Liver (tissue), 9 donors: Measurements from ENCODE around the gene PTPRC. TPM values are rescaled to one million over a fixed set of nuclear protein-coding genes. Genes with fewer than 3 reads are reported as not detected.

ENCODE experiments used
- DNase-seq: peaks from one replicate; pipeline ENCODE4 v3.0.0-alpha.2; 2017; ENCODE audit warnings: low spot score
- H3K27ac ChIP-seq, 2 donors: one replicate each; pipeline ENCODE4 v1.7.0; 2013; ENCODE audit warnings: inconsistent platforms in 2 of 2, low read length in 2 of 2, control low read depth in 1 of 2, low read depth in 1 of 2, mild to moderate bottlenecking in 1 of 2
- H3K27me3 ChIP-seq, 4 donors: one replicate each; pipeline versions ENCODE4 v1.6.1 to v1.7.0; 2013; ENCODE audit warnings: low read length in 3 of 4, inconsistent platforms in 1 of 4, mild to moderate bottlenecking in 1 of 4, moderate library complexity in 1 of 4; ENCODE audit not compliant: control insufficient read depth in 4 of 4, insufficient read depth in 4 of 4
- H3K36me3 ChIP-seq, 4 donors: one replicate each; pipeline versions ENCODE4 v1.6.1 to v1.7.0; 2013; ENCODE audit warnings: low read length in 3 of 4, mild to moderate bottlenecking in 3 of 4, low read depth in 1 of 4, moderate library complexity in 1 of 4; ENCODE audit not compliant: control insufficient read depth in 4 of 4, insufficient read depth in 3 of 4
- H3K4me1 ChIP-seq, 4 donors: one replicate each; pipeline versions ENCODE4 v1.6.1 to v1.7.0; 2013; ENCODE audit warnings: low read length in 3 of 4, mild to moderate bottlenecking in 3 of 4, moderate library complexity in 1 of 4; ENCODE audit not compliant: control insufficient read depth in 4 of 4, insufficient read depth in 4 of 4
- H3K4me3 ChIP-seq, 3 donors: one replicate each; pipeline versions ENCODE4 v1.6.1 to v1.7.0; 2013; ENCODE audit warnings: low read length in 3 of 3, control low read depth in 1 of 3, low read depth in 1 of 3, mild to moderate bottlenecking in 1 of 3
- H3K9ac ChIP-seq, 2 donors: one replicate each; pipeline ENCODE4 v1.7.0; 2013; ENCODE audit warnings: low read length in 2 of 2, mild to moderate bottlenecking in 2 of 2, moderate library complexity in 2 of 2, control low read depth in 1 of 2, low read depth in 1 of 2
- H3K9me3 ChIP-seq, 4 donors: one replicate each; pipeline versions ENCODE4 v1.6.1 to v1.7.0; 2013; ENCODE audit warnings: low read length in 3 of 4; ENCODE audit not compliant: control insufficient read depth in 4 of 4
- ATF3 ChIP-seq: IDR thresholded peaks from 2 replicates; pipeline ENCODE4 v1.6.1; 2016; ENCODE audit warnings: antibody characterized with exemption
- CTCF ChIP-seq: fragments of 150-350 bp; IDR thresholded peaks from 2 replicates; pipeline ENCODE4 v1.5.1; 2017; ENCODE audit warnings: improper control_type of control experiment, low read depth, low read length; ENCODE audit not compliant: missing input control
- EGR1 ChIP-seq, 2 donors: IDR thresholded peaks; 2 replicates each; pipeline ENCODE4 v1.6.1; 2016 to 2018; ENCODE audit warnings: antibody characterized with exemption in 2 of 2, low read depth in 2 of 2
- FOXA1 ChIP-seq: IDR thresholded peaks from 2 replicates; pipeline ENCODE4 v1.6.1; 2016; ENCODE audit warnings: antibody characterized with exemption
- FOXA2 ChIP-seq: IDR thresholded peaks from 2 replicates; pipeline ENCODE4 v1.6.1; 2016; ENCODE audit warnings: antibody characterized with exemption
- GABPA ChIP-seq, 2 donors: IDR thresholded peaks in 1 of 2; conservative IDR thresholded peaks in 1 of 2; 2 replicates each; pipeline ENCODE4 v1.6.1; 2016; ENCODE audit warnings: antibody characterized with exemption in 2 of 2, mild to moderate bottlenecking in 1 of 2, moderate library complexity in 1 of 2
- HNF4A ChIP-seq, 2 donors: conservative IDR thresholded peaks; 2 replicates each; pipeline ENCODE4 v1.6.1; 2016; ENCODE audit warnings: antibody characterized with exemption in 2 of 2, mild to moderate bottlenecking in 2 of 2
- HNF4G ChIP-seq: IDR thresholded peaks from 2 replicates; pipeline ENCODE4 v1.6.1; 2016; ENCODE audit warnings: antibody characterized with exemption
- JUND ChIP-seq, 2 donors: IDR thresholded peaks; 2 replicates each; pipeline ENCODE4 v1.6.1; 2016; ENCODE audit warnings: antibody characterized with exemption in 2 of 2
- MAX ChIP-seq: IDR thresholded peaks from 2 replicates; pipeline ENCODE4 v1.6.1; 2016; ENCODE audit warnings: antibody characterized with exemption
- NR2F2 ChIP-seq: IDR thresholded peaks from 2 replicates; pipeline ENCODE4 v1.6.1; 2016; ENCODE audit warnings: antibody characterized with exemption
- RAD21 ChIP-seq, 2 donors: IDR thresholded peaks; 2 replicates each; pipeline ENCODE4 v1.6.1; 2016; ENCODE audit warnings: antibody characterized with exemption in 2 of 2, mild to moderate bottlenecking in 2 of 2
- REST ChIP-seq: IDR thresholded peaks from 2 replicates; pipeline ENCODE4 v1.6.1; 2016; ENCODE audit warnings: antibody characterized with exemption, mild to moderate bottlenecking
- RXRA ChIP-seq, 2 donors: IDR thresholded peaks; 2 replicates each; pipeline ENCODE4 v1.6.1; 2017 to 2018; ENCODE audit warnings: antibody characterized with exemption in 2 of 2, mild to moderate bottlenecking in 1 of 2
- SP1 ChIP-seq: IDR thresholded peaks from 2 replicates; pipeline ENCODE4 v1.6.1; 2018; ENCODE audit warnings: antibody characterized with exemption, mild to moderate bottlenecking
- TAF1 ChIP-seq: conservative IDR thresholded peaks from 2 replicates; pipeline ENCODE4 v1.6.1; 2016; ENCODE audit warnings: antibody characterized with exemption, mild to moderate bottlenecking
- YY1 ChIP-seq: IDR thresholded peaks from 2 replicates; pipeline ENCODE4 v1.6.1; 2016; ENCODE audit warnings: antibody characterized with exemption, mild to moderate bottlenecking
- ZBTB33 ChIP-seq: IDR thresholded peaks from 2 replicates; pipeline ENCODE4 v1.6.1; 2016; ENCODE audit warnings: antibody characterized with exemption
- WGBS: extraction: QIAGEN DNeasy Blood & Tissue Kit; methylation state at CpG from one replicate; pipeline ENCODE4 v1.1.7; 2013; 5-methylcytosine and 5-hydroxymethylcytosine counted together
- polyA plus RNA-seq, 2 donors: library from polyadenylated mRNA; stranded (reverse) in 1 of 2; unstranded in 1 of 2; fragments of 200-250 nt in 1 of 2; fragments of >200 nt in 1 of 2; fragmentation: Nextera tagmentation in 1 of 2; extraction: Ambion mirVana in 1 of 2; gene quantifications; one replicate each; pipeline versions ENCODE4 v1.2.1 to v1.2.3, GENCODE V29; 2013 to 2015
- total RNA-seq, 2 donors: library from RNA; depleted of rRNA; stranded (reverse); fragments of >200 nt; gene quantifications; one replicate each; pipeline ENCODE4 v1.2.3, GENCODE V29; 2014
- donor health status: healthy.
- donor health status: healthy.
- donor health status: healthy.
- donor health status: healthy.
- donor health status: healthy.

PTPRC gene
- total and polyA plus RNA-seq, 4 donors, result 5.8 to 34.1 (median 16.2) TPM

- H3K4me1 ChIP-seq, result no peaks in the 10 kb centered on the region
- 90% methylated on average over 1 of the region's 1 CpG for WGBS
- TF ChIP-seq JUND (IDR thresholded peaks at IDR 0.05) (no peak), MAX (no peak)
- H3K27ac ChIP-seq, result no peak overlapping the region
- no peak overlapping the region for H3K9ac ChIP-seq
- no peaks in the 10 kb centered on the region for H3K27me3 ChIP-seq
- H3K36me3 ChIP-seq, result no peaks in the 10 kb centered on the region
- no peak overlapping the region for H3K4me3 ChIP-seq
- DNase-seq, result no peak
- no peaks in the 10 kb centered on the region for H3K9me3 ChIP-seq
Measured at GRCh38 chr1:198691063-198691462, 52.2 kb downstream of the PTPRC start.

- H3K36me3 ChIP-seq, result no peaks in the 10 kb centered on the region
Measured at GRCh38 chr1:198693321-198693720, 54.5 kb downstream of the PTPRC start.

More at GRCh38 chr1:198693321-198693720, 54.5 kb downstream of the PTPRC start:
- Histone ChIP-seq H3K9ac (no peak overlapping the region), H3K4me1 (no peaks in the 10 kb centered on the region), H3K27me3 (no peaks in the 10 kb centered on the region), H3K27ac (no peak overlapping the region), H3K9me3 (no peaks in the 10 kb centered on the region), H3K4me3 (no peak overlapping the region)
- DNase-seq, result no peak
- TF ChIP-seq HNF4A (conservative IDR thresholded peaks at IDR 0.05), result no peak
- no peak for TF ChIP-seq RXRA (IDR thresholded peaks at IDR 0.05)
- TF ChIP-seq SP1, result no peak
- TF ChIP-seq JUND (IDR thresholded peaks at IDR 0.05), result no peak
- no peak for TF ChIP-seq HNF4G
- TF ChIP-seq YY1, result no peak
- no peak for TF ChIP-seq FOXA1
- no peak for TF ChIP-seq ATF3
- TF ChIP-seq ZBTB33, result no peak
- no peak for TF ChIP-seq MAX
- no peak for TF ChIP-seq NR2F2
- TF ChIP-seq REST, result no peak
- TF ChIP-seq GABPA (IDR thresholded peaks at IDR 0.05 in 1 of 2, conservative IDR thresholded peaks at IDR 0.05 in 1 of 2), result no peak
- TF ChIP-seq TAF1, result no peak
- TF ChIP-seq EGR1 (IDR thresholded peaks at IDR 0.05; ENCODE audit: low read depth in 2 of 2), result no peak
- TF ChIP-seq RAD21 (IDR thresholded peaks at IDR 0.05), result no peak
- no peak for TF ChIP-seq FOXA2
- TF ChIP-seq CTCF, result no peak
